OCI-LY3 (cell line): ENCODE measurements around the gene TOB1.

Source experiments
- EZH2phosphoT487 ChIP-seq: fragments of 200-600 bp; shearing (Covaris generic); IDR thresholded peaks from 2 replicates; pipeline ENCODE4 v1.6.1; 2018; ENCODE audit warnings: antibody characterized with exemption, mixed run types, low read depth
- TF ChIP-seq, protein P1 (sequence below): fragments of 200-600, 300-600 bp; sonication (generic); IDR thresholded peaks from 2 replicates; pipeline ENCODE4 v1.5.1; 2014; ENCODE audit warnings: antibody characterized with exemption, low read length, low read depth

DNA sequence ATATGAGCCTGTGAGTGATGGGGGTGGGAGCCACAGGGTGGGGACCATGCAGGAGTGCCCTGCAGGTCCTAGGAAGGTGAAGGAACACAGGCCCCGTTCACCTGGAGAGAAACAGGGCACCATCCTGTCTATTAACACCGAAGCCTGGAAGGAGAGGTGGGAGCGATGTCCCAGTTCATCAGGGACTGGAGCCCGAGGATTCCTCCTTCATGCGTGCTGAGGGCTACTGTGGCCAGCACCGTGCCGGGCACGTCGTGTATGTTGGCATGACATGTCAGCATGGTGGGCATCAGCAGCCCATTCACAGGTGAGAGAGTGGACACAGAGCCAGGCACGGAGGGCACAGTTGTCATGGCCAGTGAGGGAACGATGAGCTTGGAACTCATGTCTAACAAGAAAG is 29.3 kb downstream of the TOB1 start:
- TF ChIP-seq, protein P1, sequence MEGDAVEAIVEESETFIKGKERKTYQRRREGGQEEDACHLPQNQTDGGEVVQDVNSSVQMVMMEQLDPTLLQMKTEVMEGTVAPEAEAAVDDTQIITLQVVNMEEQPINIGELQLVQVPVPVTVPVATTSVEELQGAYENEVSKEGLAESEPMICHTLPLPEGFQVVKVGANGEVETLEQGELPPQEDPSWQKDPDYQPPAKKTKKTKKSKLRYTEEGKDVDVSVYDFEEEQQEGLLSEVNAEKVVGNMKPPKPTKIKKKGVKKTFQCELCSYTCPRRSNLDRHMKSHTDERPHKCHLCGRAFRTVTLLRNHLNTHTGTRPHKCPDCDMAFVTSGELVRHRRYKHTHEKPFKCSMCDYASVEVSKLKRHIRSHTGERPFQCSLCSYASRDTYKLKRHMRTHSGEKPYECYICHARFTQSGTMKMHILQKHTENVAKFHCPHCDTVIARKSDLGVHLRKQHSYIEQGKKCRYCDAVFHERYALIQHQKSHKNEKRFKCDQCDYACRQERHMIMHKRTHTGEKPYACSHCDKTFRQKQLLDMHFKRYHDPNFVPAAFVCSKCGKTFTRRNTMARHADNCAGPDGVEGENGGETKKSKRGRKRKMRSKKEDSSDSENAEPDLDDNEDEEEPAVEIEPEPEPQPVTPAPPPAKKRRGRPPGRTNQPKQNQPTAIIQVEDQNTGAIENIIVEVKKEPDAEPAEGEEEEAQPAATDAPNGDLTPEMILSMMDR: no peak
- no peak for TF ChIP-seq EZH2phosphoT487
